ENCODE results near the gene PCDHA12.

DNA sequence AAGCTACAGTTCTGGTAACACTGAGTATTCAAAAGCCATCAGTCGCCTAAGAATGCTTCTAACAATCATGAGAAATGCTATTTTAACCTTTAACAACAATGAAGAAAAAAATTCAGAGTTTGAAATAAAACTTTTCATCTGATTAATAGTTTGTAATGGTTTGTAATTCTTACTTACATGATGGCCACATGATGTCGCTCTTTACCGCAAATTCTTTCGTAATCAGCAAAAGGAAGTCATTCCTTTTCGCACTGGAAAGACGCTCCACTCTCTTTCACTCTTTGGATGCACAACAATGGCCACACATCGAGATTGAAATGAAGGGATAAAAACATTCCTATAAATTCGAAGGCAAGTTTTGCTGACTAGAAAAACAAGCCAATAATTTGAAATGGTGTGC lies 41.1 kb upstream of the PCDHA12 start, which contains the start of gene PCDHA7:
- no peak for TF ChIP-seq EZH2phosphoT487 (conservative IDR thresholded peaks at IDR 0.05; ENCODE audit: low read length)
- TF ChIP-seq, protein P1, sequence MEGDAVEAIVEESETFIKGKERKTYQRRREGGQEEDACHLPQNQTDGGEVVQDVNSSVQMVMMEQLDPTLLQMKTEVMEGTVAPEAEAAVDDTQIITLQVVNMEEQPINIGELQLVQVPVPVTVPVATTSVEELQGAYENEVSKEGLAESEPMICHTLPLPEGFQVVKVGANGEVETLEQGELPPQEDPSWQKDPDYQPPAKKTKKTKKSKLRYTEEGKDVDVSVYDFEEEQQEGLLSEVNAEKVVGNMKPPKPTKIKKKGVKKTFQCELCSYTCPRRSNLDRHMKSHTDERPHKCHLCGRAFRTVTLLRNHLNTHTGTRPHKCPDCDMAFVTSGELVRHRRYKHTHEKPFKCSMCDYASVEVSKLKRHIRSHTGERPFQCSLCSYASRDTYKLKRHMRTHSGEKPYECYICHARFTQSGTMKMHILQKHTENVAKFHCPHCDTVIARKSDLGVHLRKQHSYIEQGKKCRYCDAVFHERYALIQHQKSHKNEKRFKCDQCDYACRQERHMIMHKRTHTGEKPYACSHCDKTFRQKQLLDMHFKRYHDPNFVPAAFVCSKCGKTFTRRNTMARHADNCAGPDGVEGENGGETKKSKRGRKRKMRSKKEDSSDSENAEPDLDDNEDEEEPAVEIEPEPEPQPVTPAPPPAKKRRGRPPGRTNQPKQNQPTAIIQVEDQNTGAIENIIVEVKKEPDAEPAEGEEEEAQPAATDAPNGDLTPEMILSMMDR (IDR thresholded peaks at IDR 0.05; ENCODE audit: insufficient read depth, low read length, poor library complexity, severe bottlenecking) = no peak
